K562 (cell line): ENCODE results near the gene ACTN1.

Experiments used
- BRCA1 ChIP-seq, 2 experiments: fragments of 450-650 bp in 1 of 2; sonication (generic) in 1 of 2; formaldehyde crosslinking in 1 of 2; IDR thresholded peaks; 2 replicates each; pipeline versions ENCODE4 v1.5.0 to v1.6.1; 2017 to 2020; ENCODE audit warnings: mild to moderate bottlenecking in 1 of 2, missing genetic modification reagents in 1 of 2
- CTCF ChIP-seq, 3 experiments: IDR thresholded peaks in 2 of 3; conservative IDR thresholded peaks in 1 of 3; 2 replicates each; pipeline ENCODE4 v1.5.1; 2011 to 2012; ENCODE audit warnings: low read length in 3 of 3, mild to moderate bottlenecking in 3 of 3, control low read depth in 2 of 3, improper control_type of control experiment in 1 of 3, inconsistent platforms in 1 of 3, low read depth in 1 of 3, mixed read lengths in 1 of 3, moderate library complexity in 1 of 3; ENCODE audit not compliant: insufficient read depth in 2 of 3
- MED1 ChIP-seq: sonication (generic); formaldehyde crosslinking; IDR thresholded peaks from 2 replicates; pipeline ENCODE4 v1.8.1; 2023; ENCODE audit warnings: missing genetic modification reagents, borderline replicate concordance
- RAD21 ChIP-seq, 2 experiments: fragments of 250-450 bp in 1 of 2; fragments of 450-650 bp in 1 of 2; sonication (Bioruptor Pico) in 1 of 2; formaldehyde crosslinking in 1 of 2; IDR thresholded peaks in 1 of 2; conservative IDR thresholded peaks in 1 of 2; 2 replicates each; pipeline versions ENCODE4 v1.4.0 to v1.8.0; 2020 to 2022; ENCODE audit warnings: mild to moderate bottlenecking in 2 of 2, moderate library complexity in 1 of 2
- RHOXF2B ChIP-seq: fragments of 250-450 bp; sonication (Bioruptor Pico); conservative IDR thresholded peaks from 2 replicates; pipeline ENCODE4 v1.5.1; 2021
- TAF1 ChIP-seq: IDR thresholded peaks from 2 replicates; pipeline ENCODE4 v1.6.1; 2011; ENCODE audit warnings: mild to moderate bottlenecking, low read length, moderate library complexity; ENCODE audit not compliant: insufficient read depth, control insufficient read depth, severe bottlenecking; ENCODE audit errors: extremely low read depth
- ZNF146 ChIP-seq: IDR thresholded peaks from one replicate; pipeline ENCODE4 v1.6.1; 2018; ENCODE audit warnings: missing compliant biosample characterization; ENCODE audit not compliant: unreplicated experiment
- ZNF449 ChIP-seq: fragments of 250-450 bp; sonication (Bioruptor Pico); IDR thresholded peaks from 2 replicates; pipeline ENCODE4 v1.8.0; 2022; ENCODE audit warnings: moderate library complexity, mild to moderate bottlenecking, inconsistent platforms

- TF ChIP-seq RHOXF2B (CRISPR knock-in tag) (no peak), CTCF (IDR thresholded peaks at IDR 0.05 in 2 of 3, conservative IDR thresholded peaks at IDR 0.05 in 1 of 3; ENCODE audit: insufficient read depth in 2 of 3, low read depth in 1 of 3, low read length in 3 of 3) (no peak), ZNF146 (CRISPR knock-in tag) (no peak), ZNF449 (no peak), RAD21 (CRISPR knock-in tag; conservative IDR thresholded peaks at IDR 0.05 in 1 of 2, IDR thresholded peaks at IDR 0.05 in 1 of 2) (no peak), TAF1 (no peak), BRCA1 (IDR thresholded peaks at IDR 0.05) (no peak), BRCA1 (CRISPR knock-in tag; IDR thresholded peaks at IDR 0.05) (no peak), MED1 (no peak)
Observed at GRCh38 chr14:68892961-68893360, 86.1 kb downstream of the ACTN1 start.
